Activated CD4-positive, alpha-beta T cell treated with anti-CD3 and anti-CD28 coated beads, Interleukin-2, amount 50 U/mL, for 16 hours (primary cell): ENCODE measurements around the gene DEF6.

Experiments used
- DNase-seq: peaks from one replicate; pipeline ENCODE4 v3.0.0-alpha.2; 2020

Gene DEF6, protein sequence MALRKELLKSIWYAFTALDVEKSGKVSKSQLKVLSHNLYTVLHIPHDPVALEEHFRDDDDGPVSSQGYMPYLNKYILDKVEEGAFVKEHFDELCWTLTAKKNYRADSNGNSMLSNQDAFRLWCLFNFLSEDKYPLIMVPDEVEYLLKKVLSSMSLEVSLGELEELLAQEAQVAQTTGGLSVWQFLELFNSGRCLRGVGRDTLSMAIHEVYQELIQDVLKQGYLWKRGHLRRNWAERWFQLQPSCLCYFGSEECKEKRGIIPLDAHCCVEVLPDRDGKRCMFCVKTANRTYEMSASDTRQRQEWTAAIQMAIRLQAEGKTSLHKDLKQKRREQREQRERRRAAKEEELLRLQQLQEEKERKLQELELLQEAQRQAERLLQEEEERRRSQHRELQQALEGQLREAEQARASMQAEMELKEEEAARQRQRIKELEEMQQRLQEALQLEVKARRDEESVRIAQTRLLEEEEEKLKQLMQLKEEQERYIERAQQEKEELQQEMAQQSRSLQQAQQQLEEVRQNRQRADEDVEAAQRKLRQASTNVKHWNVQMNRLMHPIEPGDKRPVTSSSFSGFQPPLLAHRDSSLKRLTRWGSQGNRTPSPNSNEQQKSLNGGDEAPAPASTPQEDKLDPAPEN

DNA sequence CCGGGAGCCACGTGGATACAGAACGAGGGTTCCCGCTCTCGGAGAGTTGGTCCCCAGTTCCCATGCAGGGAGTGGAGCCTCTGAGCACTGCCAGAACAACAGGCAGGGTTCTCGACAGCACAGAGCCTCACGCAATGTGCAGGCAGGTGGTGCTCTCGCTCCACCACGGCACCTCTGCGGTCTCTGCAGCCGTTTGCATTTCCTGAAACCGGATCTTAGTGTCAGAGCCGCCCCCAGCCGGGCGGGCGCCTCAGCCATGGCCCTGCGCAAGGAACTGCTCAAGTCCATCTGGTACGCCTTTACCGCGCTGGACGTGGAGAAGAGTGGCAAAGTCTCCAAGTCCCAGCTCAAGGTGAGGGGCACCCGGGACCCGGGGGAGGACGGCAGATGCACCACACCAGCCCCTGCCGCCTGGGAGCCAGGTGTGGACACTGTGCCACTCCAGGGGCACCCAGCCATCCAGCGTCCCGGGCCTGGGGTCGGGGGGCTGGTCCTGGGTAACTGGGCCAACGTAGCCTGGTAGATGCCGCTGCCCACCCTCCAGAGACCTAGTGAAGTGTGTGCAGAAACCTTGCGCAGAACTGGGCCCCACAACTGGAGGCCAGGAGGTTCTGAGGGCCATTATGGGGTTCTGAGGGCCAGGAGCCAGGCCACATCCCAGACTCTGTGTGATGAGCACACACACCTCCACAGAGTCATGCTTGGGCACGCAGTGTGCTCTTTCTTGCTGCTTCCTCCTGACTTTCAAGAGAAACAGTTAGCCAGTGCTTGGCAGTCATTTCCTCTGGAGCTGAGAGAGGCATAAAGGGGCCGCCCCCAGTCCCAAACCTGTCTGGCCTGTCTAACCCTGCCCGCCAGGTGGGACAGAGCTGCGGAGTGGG, at the start of gene DEF6:
DEF6 (plus strand) TSS at position 218 of the 881 bp plus-strand sequence; CDS start at position 257, 39 bp downstream.
- DNase-seq: peak; percentile 94

- peak; percentile 18 for DNase-seq
Observed at GRCh38 chr6:35248300-35248699, 49.3 kb upstream of the DEF6 start.

GRCh38 chr6:35248965-35249364, 48.7 kb upstream of the DEF6 start:
- DNase-seq: no peak

DNA sequence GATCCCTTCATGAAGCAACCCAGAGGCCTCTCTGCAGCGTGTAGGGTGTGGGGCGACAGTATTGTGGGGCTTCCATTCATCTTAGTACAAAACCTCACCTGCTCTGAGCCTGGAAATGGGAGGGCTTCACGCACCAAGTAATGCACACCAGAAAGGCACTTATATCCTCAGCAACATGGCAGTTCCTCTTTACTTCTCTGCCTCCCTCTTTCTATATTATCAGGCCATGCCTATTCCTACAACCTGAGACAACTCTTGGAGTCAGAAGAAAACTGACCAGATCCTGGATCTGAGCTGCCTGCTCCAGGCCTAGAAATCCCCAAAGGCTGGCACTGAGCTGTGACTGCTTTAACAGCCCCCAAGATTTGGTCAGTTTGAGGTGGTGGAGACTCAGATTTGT, 45.7 kb upstream of the DEF6 start:
- no peak for DNase-seq

- DNase-seq: no peak
Observed at GRCh38 chr6:35253249-35253648, 44.4 kb upstream of the DEF6 start.

GRCh38 chr6:35258336-35258735, 39.3 kb upstream of the DEF6 start:
- no peak for DNase-seq

- DNase-seq: no peak
Observed at GRCh38 chr6:35258858-35259193, 38.8 kb upstream of the DEF6 start.

DNA sequence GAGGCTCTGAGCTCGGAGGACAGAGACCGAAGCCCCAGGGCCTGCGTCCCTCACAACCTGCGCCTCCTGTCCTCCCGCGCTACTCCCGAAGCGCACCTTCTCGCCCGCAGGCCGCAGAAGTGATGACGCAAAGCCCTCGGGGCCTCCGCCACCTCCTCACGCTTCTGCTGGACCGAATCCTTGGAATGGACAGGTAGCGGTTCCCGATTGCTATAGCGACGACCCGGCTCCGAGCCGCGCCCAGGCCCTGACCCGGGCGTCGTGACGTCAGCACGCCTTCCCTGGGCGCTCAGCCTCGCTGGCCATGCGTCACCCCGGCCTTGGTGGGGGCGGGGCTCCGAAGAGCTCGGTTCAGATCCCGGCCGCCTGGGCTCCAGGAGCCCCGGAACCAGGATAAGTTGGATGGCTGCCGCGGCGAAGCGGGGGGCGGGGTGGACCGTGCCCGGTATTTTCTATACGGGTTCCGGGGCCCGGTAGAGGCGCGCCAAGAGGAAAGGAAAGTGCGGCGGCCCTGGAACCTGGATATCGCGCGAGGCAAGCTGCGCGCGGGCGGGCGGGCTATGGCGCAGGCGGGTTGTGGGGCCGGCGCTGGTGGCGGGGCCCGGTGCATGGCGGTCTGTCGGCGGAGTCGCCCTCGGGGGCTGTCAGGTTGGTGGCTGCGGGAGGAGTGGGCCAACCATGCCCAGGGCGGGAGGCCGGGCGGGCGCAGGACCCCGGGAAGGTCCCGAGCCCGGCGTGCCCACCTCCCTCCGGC, 38.2 kb upstream of the DEF6 start, which contains the start of gene ZNF76:
ZNF76 (plus strand) TSS at position 542 of the 754 bp plus-strand sequence. CDS start 21,417 bp downstream, outside the sequence.
- peak; percentile 95 for DNase-seq

DNA sequence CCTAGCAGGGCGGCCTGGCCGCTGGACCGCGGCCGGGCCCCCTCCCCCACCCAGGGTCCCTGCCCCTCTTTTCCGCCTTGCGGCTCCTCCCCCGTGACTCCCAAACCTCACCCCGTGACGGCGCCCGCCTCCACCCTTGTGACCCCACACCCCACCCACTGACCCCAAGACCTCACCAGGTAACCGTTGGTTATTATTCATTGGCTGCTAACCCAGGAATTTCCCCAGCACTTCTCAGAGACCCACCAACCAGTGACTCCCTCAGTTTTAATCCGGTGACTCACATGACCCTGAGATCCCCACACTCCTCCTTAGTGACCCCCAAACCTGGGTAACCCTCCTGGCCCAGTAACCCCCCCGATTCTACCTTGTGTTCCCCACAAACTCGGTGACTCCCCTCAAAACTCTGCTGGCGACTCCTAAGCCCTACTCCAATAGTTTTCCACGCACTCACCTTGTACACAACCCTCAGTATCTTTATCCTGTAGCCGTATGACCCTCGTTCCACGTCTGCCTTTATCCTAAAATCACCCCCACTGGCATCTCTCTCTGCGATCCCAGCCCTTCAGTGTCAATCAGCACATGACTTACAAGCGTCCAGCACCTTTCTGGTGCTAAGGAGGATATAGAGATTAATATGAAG, 37.5 kb upstream of the DEF6 start:
- DNase-seq: peak; percentile 82

- no peak for DNase-seq
Observed at GRCh38 chr6:35260591-35261570, 36.7 kb upstream of the DEF6 start.

DNA sequence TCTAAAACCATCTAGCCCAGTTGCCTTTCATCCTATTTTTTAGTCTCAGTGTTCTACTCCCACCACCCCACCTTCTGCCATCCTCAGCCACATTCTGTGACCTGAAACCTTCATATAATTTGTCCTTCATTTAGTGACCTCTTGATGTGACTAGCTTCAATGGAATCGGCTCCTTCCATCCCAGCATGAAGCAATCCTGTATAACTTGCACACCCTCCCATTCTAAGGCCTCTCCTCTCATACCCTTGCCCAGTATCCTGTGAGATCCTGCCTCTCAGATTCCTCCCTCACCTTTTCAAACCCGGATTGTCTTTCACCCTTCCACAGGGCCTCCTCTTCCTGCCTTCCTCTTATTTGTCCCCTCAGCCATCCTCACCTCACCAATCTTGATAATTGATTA, 35.0 kb upstream of the DEF6 start:
- no peak for DNase-seq

- no peak for DNase-seq
Observed at GRCh38 chr6:35264550-35265274, 32.9 kb upstream of the DEF6 start.

- no peak for DNase-seq
Observed at GRCh38 chr6:35265523-35265922, 32.1 kb upstream of the DEF6 start.

- no peak for DNase-seq
Observed at GRCh38 chr6:35267446-35267845, 30.2 kb upstream of the DEF6 start.

- no peak for DNase-seq
Observed at GRCh38 chr6:35267897-35268296, 29.7 kb upstream of the DEF6 start.

DNA sequence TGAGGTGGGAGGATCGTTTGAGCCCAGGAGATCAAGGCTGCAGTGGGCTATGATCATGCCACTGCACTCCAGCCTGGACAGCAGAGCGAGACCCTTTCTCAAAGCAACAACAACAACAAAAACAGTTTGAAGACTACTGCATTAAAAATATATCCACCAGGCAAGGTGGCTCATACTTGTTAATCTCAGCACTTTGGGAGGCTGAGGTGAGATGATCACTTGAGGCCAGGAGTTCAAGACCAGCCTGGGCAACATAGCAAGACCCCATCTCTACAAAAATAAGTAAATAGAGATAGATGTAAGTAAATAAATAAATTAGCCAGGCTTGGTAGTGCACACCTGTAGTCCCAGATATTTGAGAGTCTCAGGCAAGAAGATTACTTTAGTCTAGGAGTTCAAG, 25.6 kb upstream of the DEF6 start:
- no peak for DNase-seq

DNA sequence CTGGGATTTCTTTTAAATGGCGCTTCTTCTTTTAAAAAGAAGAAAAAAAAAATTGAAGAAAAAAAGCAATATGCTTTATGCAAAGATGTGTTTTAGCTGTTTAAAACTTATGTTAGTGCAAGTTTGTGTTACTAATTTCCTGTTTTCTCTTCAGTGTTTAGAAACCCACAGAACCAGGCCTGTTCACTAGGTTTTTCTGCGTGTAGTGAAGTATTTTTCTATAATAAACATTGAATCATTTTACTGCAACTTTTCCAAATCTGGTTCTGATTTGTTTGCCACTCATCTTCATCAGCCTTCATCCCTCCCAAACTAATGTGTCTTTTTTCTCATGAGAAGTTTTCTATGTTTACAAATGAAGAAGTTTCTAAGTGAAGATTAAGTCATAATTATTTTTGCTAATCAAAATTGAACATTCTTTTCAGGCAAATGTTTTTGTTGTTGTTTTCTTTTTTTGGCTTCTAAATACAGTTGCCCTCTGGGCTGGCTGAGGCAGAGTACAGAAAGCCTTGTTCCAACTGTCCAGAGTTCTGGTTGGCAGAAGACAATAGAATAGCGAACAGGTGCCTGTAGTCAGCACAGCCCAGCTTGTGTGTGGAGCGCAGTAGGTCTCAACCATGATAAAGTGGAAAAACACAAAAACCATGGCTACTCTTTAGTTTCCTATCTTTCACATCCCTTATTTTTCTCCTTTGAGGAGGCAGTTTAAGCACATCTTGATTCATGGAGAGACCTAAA, 23.6 kb upstream of the DEF6 start:
- DNase-seq: no peak

- DNase-seq: no peak
Observed at GRCh38 chr6:35275744-35276260, 21.8 kb upstream of the DEF6 start.

GRCh38 chr6:35278708-35279107, 18.9 kb upstream of the DEF6 start:
- DNase-seq: no peak
